Measurements from ENCODE around the gene ZC3H6. TPM values are rescaled to one million over a fixed set of nuclear protein-coding genes. Genes with fewer than 3 reads are reported as not detected.

The ZC3H6 gene
- total and polyA plus RNA-seq, 5 donors from 2014 or later, result 5.1 to 18.7 (median 7.1) TPM

GRCh38 chr2:112262876-112263275, 12.5 kb upstream of the ZC3H6 start:
- no peak for ATAC-seq (ENCODE audit: low read depth in 2 of 2)
- peak overlapping the region in 1 of 3 donors; percentile 32 for H3K27ac Mint-ChIP-seq

GRCh38 chr2:112268547-112268946, 6.8 kb upstream of the ZC3H6 start:
- H3K27ac Mint-ChIP-seq, result no peak overlapping the region
- no peaks in the 10 kb centered on the region for H3K4me1 ChIP-seq (ENCODE audit: control insufficient read depth, insufficient read depth, low read length, poor library complexity, severe bottlenecking)
- H3K4me3 ChIP-seq (ENCODE audit: low read depth, low read length), result no peak overlapping the region
- H3K27ac ChIP-seq (ENCODE audit: insufficient read depth, low read length, poor library complexity, severe bottlenecking), result no peak overlapping the region
- no peaks in the 10 kb centered on the region for H3K9me3 ChIP-seq (ENCODE audit: control insufficient read depth in 2 of 2, low read length in 2 of 2)
- peaks cover 0 to 6% (median 0%) of the 10 kb centered on the region in 4 donors for H3K4me1 Mint-ChIP-seq
- peaks cover 0 to 2% (median 0%) of the 10 kb centered on the region in 7 donors for H3K9me3 Mint-ChIP-seq
- no peaks in the 10 kb centered on the region for H3K36me3 ChIP-seq (ENCODE audit: control insufficient read depth, insufficient read depth, low read length)
- H3K27me3 ChIP-seq (ENCODE audit: control insufficient read depth, insufficient read depth, low read length), result no peaks in the 10 kb centered on the region
- peaks cover 4% of the 10 kb centered on the region for H3K36me3 Mint-ChIP-seq
- H3K27me3 Mint-ChIP-seq, result peaks cover 7% of the 10 kb centered on the region
- no peak for DNase-seq
- ATAC-seq (ENCODE audit: low read depth in 2 of 2), result no peak
- H3K4me3 Mint-ChIP-seq, result peak overlapping the region in 1 of 4 donors; percentile 21

More at GRCh38 chr2:112262876-112263275, 12.5 kb upstream of the ZC3H6 start:
- DNase-seq, result no peak
- peaks cover 0 to 8% (median 5%) of the 10 kb centered on the region in 4 donors for H3K4me1 Mint-ChIP-seq
- peaks cover 0 to 6% (median 0%) of the 10 kb centered on the region in 7 donors for H3K9me3 Mint-ChIP-seq
- Histone ChIP-seq H3K4me1 (ENCODE audit: control insufficient read depth, insufficient read depth, low read length, poor library complexity, severe bottlenecking) (no peaks in the 10 kb centered on the region), H3K36me3 (ENCODE audit: control insufficient read depth, insufficient read depth, low read length) (no peaks in the 10 kb centered on the region), H3K9me3 (ENCODE audit: control insufficient read depth in 2 of 2, low read length in 2 of 2) (peaks cover 0 to 3% of the 10 kb centered on the region in 2 experiments), H3K4me3 (ENCODE audit: low read depth, low read length) (no peak overlapping the region), H3K27me3 (ENCODE audit: control insufficient read depth, insufficient read depth, low read length) (no peaks in the 10 kb centered on the region), H3K27ac (ENCODE audit: insufficient read depth, low read length, poor library complexity, severe bottlenecking) (no peak overlapping the region)
- H3K36me3 Mint-ChIP-seq, result no peaks in the 10 kb centered on the region
- H3K27me3 Mint-ChIP-seq, result no peaks in the 10 kb centered on the region
- H3K4me3 Mint-ChIP-seq, result no peak overlapping the region

GRCh38 chr2:112272669-112273068, 2.7 kb upstream of the ZC3H6 start:
- Histone ChIP-seq H3K36me3 (ENCODE audit: control insufficient read depth, insufficient read depth, low read length) (no peaks in the 10 kb centered on the region), H3K4me1 (ENCODE audit: control insufficient read depth, insufficient read depth, low read length, poor library complexity, severe bottlenecking) (peaks cover 17% of the 10 kb centered on the region), H3K9me3 (ENCODE audit: control insufficient read depth in 2 of 2, low read length in 2 of 2) (no peaks in the 10 kb centered on the region), H3K27ac (ENCODE audit: insufficient read depth, low read length, poor library complexity, severe bottlenecking) (no peak overlapping the region), H3K27me3 (ENCODE audit: control insufficient read depth, insufficient read depth, low read length) (no peaks in the 10 kb centered on the region), H3K4me3 (ENCODE audit: low read depth, low read length) (no peak overlapping the region)
- DNase-seq (no peak), ATAC-seq (ENCODE audit: low read depth in 2 of 2) (no peak)
- peaks cover 4% of the 10 kb centered on the region for H3K36me3 Mint-ChIP-seq
- H3K4me1 Mint-ChIP-seq, result peaks cover 5 to 18% (median 14%) of the 10 kb centered on the region in 4 donors
- H3K27ac Mint-ChIP-seq, result no peak overlapping the region
- peaks cover 11% of the 10 kb centered on the region for H3K27me3 Mint-ChIP-seq
- peaks cover 0 to 2% (median 0%) of the 10 kb centered on the region in 7 donors for H3K9me3 Mint-ChIP-seq
- peak overlapping the region in 2 of 4 donors; percentile 84 to 88 for H3K4me3 Mint-ChIP-seq

DNA sequence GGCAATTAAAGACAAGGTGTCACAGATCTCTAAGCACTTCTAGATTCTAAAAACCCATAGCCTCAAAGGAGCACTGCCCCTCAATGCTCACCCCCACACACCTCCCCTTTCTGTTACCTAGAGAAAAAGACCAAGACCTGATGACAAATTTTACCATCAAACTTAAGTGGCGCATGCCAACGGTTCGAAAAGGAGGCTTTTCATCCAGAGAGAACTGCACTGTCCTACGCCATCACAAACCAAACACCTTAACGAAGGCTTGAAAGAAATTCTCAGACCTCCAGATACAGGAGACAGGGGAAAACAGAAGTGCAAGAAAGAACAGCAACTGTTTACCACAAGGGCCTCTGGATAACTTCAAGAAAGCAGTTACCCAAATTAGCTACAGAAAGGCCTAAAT, 2.0 kb upstream of the ZC3H6 start:
- H3K27ac ChIP-seq (ENCODE audit: insufficient read depth, low read length, poor library complexity, severe bottlenecking), result no peak overlapping the region
- H3K27ac Mint-ChIP-seq, result peak overlapping the region in 1 of 3 donors; percentile 59
- peak overlapping the region in 3 of 4 donors; percentile 19 to 88 (median 53) for H3K4me3 Mint-ChIP-seq

DNA sequence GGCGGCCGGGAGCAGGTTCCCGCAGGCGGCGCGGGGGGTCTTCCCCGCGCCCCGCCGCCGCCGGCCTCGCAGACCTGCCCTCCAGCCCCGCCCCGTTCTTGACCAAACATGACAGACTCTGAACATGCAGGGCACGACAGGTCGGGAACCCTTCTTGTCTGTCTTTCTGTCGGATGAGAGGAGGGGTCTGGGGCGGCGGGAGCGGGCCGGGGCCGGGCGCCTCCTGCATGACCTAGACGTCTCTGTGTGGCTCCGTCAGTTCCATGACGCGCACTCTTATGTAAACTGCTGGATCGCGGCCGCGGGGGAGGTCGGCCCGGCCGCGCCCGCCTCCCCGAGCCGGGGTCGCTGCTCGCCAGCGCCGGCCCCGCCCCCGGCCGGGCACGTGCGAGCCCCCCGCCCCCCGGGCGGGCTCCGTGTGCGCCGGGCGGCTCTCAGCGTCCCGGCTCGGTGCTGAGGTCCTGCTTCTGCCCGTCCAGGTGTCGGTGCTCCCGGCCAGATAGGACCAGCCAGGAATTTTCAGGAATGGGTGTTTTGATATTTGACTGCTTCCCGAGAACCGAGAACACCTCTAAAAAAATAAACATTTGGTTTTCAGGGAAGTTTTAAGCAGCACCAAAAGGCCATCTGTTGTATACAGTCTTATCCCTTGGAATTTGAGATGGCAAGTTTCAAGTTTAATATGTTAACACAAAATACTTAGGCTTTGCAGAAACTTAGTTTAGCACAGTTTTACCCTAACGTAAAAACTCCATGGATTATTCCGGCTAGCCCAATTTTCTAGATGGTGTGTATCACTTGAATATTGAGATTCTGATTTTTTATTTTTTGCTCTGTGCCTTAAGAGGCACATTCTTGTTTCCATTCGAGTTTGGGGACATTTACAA, 733 bp downstream of the ZC3H6 start:
- Histone ChIP-seq H3K4me1 (ENCODE audit: control insufficient read depth, insufficient read depth, low read length, poor library complexity, severe bottlenecking) (peaks cover 22% of the 10 kb centered on the region), H3K36me3 (ENCODE audit: control insufficient read depth, insufficient read depth, low read length) (no peaks in the 10 kb centered on the region), H3K27me3 (ENCODE audit: control insufficient read depth, insufficient read depth, low read length) (no peaks in the 10 kb centered on the region), H3K9me3 (ENCODE audit: control insufficient read depth in 2 of 2, low read length in 2 of 2) (no peaks in the 10 kb centered on the region), H3K4me3 (ENCODE audit: low read depth, low read length) (peak overlapping the region; percentile 96), H3K27ac (ENCODE audit: insufficient read depth, low read length, poor library complexity, severe bottlenecking) (peak overlapping the region; percentile 100)
- ATAC-seq (ENCODE audit: low read depth in 2 of 2) (peak; percentile 45 to 52), DNase-seq (peak; percentile 73 to 82 (median 78))
- no peaks in the 10 kb centered on the region for H3K36me3 Mint-ChIP-seq
- H3K4me1 Mint-ChIP-seq, result peaks cover 20 to 42% (median 28%) of the 10 kb centered on the region in 4 donors
- no peaks in the 10 kb centered on the region for H3K9me3 Mint-ChIP-seq
- H3K27me3 Mint-ChIP-seq, result peaks cover 11% of the 10 kb centered on the region
- H3K4me3 Mint-ChIP-seq, result peak overlapping the region; percentile 94 to 99 (median 98)
- peak overlapping the region; percentile 98 to 99 (median 98) for H3K27ac Mint-ChIP-seq

More for the DNA sequence above, 2.0 kb upstream of the ZC3H6 start:
- Mint-ChIP-seq H3K27me3 (peaks cover 11% of the 10 kb centered on the region), H3K4me1 (peaks cover 7 to 22% (median 18%) of the 10 kb centered on the region in 4 donors), H3K9me3 (peaks cover 0 to 2% (median 0%) of the 10 kb centered on the region in 7 donors), H3K36me3 (peaks cover 3% of the 10 kb centered on the region)
- DNase-seq (no peak), ATAC-seq (ENCODE audit: low read depth in 2 of 2) (no peak)
- Histone ChIP-seq H3K4me1 (ENCODE audit: control insufficient read depth, insufficient read depth, low read length, poor library complexity, severe bottlenecking) (peaks cover 20% of the 10 kb centered on the region), H3K36me3 (ENCODE audit: control insufficient read depth, insufficient read depth, low read length) (no peaks in the 10 kb centered on the region), H3K27me3 (ENCODE audit: control insufficient read depth, insufficient read depth, low read length) (no peaks in the 10 kb centered on the region), H3K4me3 (ENCODE audit: low read depth, low read length) (no peak overlapping the region), H3K9me3 (ENCODE audit: control insufficient read depth in 2 of 2, low read length in 2 of 2) (no peaks in the 10 kb centered on the region)

DNA sequence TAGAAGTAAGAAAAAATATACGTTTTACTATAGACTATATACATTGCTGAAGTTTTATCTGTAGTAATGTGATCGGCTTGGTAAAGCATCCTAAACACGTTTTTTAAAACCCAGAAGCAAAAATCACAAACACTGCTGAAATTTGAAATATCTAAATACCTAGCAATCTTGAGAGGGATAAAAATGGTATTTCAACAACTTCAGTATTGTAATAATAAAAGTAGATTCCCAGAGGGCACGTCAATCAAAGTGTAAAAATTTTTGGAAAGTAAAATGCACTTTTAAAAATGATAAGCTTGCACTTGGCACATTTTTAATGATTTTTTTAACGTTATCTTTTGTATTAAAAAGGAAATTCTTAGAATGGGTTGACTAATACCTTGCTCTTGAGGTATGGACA, 1.6 kb downstream of the ZC3H6 start:
- ATAC-seq (ENCODE audit: low read depth in 2 of 2) (no peak), DNase-seq (no peak)
- Histone ChIP-seq H3K4me1 (ENCODE audit: control insufficient read depth, insufficient read depth, low read length, poor library complexity, severe bottlenecking) (peaks cover 22% of the 10 kb centered on the region), H3K9me3 (ENCODE audit: control insufficient read depth in 2 of 2, low read length in 2 of 2) (no peaks in the 10 kb centered on the region), H3K27ac (ENCODE audit: insufficient read depth, low read length, poor library complexity, severe bottlenecking) (peak overlapping the region; percentile 8), H3K36me3 (ENCODE audit: control insufficient read depth, insufficient read depth, low read length) (no peaks in the 10 kb centered on the region), H3K4me3 (ENCODE audit: low read depth, low read length) (peak overlapping the region; percentile 96), H3K27me3 (ENCODE audit: control insufficient read depth, insufficient read depth, low read length) (no peaks in the 10 kb centered on the region)
- H3K36me3 Mint-ChIP-seq, result no peaks in the 10 kb centered on the region
- no peaks in the 10 kb centered on the region for H3K9me3 Mint-ChIP-seq
- H3K27ac Mint-ChIP-seq, result peak overlapping the region in 1 of 3 donors; percentile 98
- peak overlapping the region; percentile 87 to 99 (median 93) for H3K4me3 Mint-ChIP-seq
- peaks cover 11% of the 10 kb centered on the region for H3K27me3 Mint-ChIP-seq
- H3K4me1 Mint-ChIP-seq, result peaks cover 24 to 48% (median 29%) of the 10 kb centered on the region in 4 donors

DNA sequence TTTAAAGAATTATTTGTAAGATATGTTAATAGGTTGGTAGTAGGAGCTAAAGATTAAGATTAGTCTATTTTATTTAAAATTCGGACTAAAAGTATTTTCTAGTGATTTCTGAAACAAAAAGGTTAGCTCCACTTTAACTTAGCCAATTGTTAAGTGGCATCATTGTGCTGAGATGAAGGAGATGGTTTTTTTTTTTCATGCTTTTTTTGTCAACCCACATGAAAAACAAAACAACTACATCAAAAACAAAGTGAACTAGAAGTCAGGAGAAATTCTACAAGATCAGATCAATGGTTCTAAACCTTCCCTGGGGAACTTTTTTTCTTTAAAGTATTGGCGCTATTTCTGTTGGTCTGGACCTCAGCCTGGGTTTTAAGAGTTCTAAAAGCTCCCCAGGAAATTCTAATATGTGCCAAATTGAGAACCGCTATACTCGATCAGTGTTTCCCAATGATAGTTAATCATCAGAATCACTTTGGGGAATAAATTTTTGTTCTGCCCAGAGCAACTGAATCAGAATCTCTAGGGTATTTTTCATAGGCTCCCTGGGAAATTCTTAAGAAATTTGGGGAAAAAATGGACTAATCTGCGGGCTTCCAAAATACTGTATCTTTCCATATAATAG, 2.3 kb downstream of the ZC3H6 start:
- Mint-ChIP-seq H3K4me1 (peaks cover 20 to 56% (median 32%) of the 10 kb centered on the region in 4 donors), H3K36me3 (no peaks in the 10 kb centered on the region), H3K4me3 (peak overlapping the region in 3 of 4 donors; percentile 87 to 99 (median 95)), H3K9me3 (no peaks in the 10 kb centered on the region), H3K27me3 (peaks cover 7% of the 10 kb centered on the region), H3K27ac (peak overlapping the region in 2 of 3 donors; percentile 36 to 71)
- peak overlapping the region; percentile 96 for H3K4me3 ChIP-seq (ENCODE audit: low read depth, low read length)
- peaks cover 22% of the 10 kb centered on the region for H3K4me1 ChIP-seq (ENCODE audit: control insufficient read depth, insufficient read depth, low read length, poor library complexity, severe bottlenecking)
- peak in 1 of 3 donors; percentile 33 for DNase-seq
- no peaks in the 10 kb centered on the region for H3K9me3 ChIP-seq (ENCODE audit: control insufficient read depth in 2 of 2, low read length in 2 of 2)
- H3K27ac ChIP-seq (ENCODE audit: insufficient read depth, low read length, poor library complexity, severe bottlenecking), result peak overlapping the region; percentile 23
- no peaks in the 10 kb centered on the region for H3K36me3 ChIP-seq (ENCODE audit: control insufficient read depth, insufficient read depth, low read length)
- H3K27me3 ChIP-seq (ENCODE audit: control insufficient read depth, insufficient read depth, low read length), result no peaks in the 10 kb centered on the region
- no peak for ATAC-seq (ENCODE audit: low read depth in 2 of 2)

Data from CD4-positive, CD25-positive, alpha-beta regulatory T cell (primary cell).